K562 (cell line): ENCODE data around the gene CCDC88C. TPM values are rescaled to one million over a fixed set of nuclear protein-coding genes. Genes with fewer than 3 reads are reported as not detected.
A peak's percentile ranks its signal among the peaks of the same experiment; 100 is the strongest.

ENCODE experiments used
- ATAC-seq: fragments of 200-7000 bp; cut with Tn5 transposase; 3 replicates; pipeline ENCODE4 v1.9.1; 2020; ENCODE audit warnings: moderate library complexity
- BruUV-seq: library from RNA; stranded (reverse); fragments of 400-500 nt; replicated peaks from 2 replicates; lab custom pipeline; 2021; lab: Mats Ljungman, UMichigan
- CTCF ChIA-PET: fragments of 300-600 bp; formaldehyde crosslinking; extraction: SDS; loops from one replicate; lab custom pipeline; 2021; ENCODE audit warnings: low intra/inter-chr PET ratio; lab: Yijun Ruan, JAX
- POLR2A ChIA-PET: fragments of 300-600, 350-650 bp; sonication (Branson Sonifier 250); formaldehyde crosslinking; extraction: SDS; loops from one replicate; lab custom pipeline; 2021; ENCODE audit warnings: antibody characterized with exemption, inconsistent platforms; lab: Yijun Ruan, JAX
- DNase-seq, 4 experiments: peaks; one replicate each; pipeline versions ENCODE4 v3.0.0 to v3.0.0-alpha.2; 2011 to 2018; ENCODE audit warnings: low spot score in 3 of 4, mixed read lengths in 3 of 4; ENCODE audit errors: extremely low read depth in 1 of 4
- FAIRE-seq: peaks from 2 replicates; lab custom pipeline; 2011; peaks lifted over from hg19 to GRCh38; lab: Jason Lieb, UNC
- H2AFZ ChIP-seq: 2 replicates; pipeline ENCODE4 v1.6.0; 2011; ENCODE audit warnings: low read depth, low read length, control low read depth, inconsistent platforms
- H3K27ac ChIP-seq: fragments of 200-600 bp; 3 replicates; pipeline ENCODE4 v1.8.0; 2011; ENCODE audit warnings: low read depth, mild to moderate bottlenecking, control low read depth, inconsistent platforms, low read length, moderate library complexity, mixed read lengths; ENCODE audit errors: extremely low read depth
- H3K27me3 ChIP-seq, 2 experiments: fragments of 300-600 bp in 1 of 2; 2 replicates in 1 of 2; 3 replicates in 1 of 2; pipeline versions ENCODE4 v1.6.0 to v1.8.0; 2011; ENCODE audit warnings: inconsistent platforms in 2 of 2, low read length in 2 of 2, mild to moderate bottlenecking in 1 of 2, mixed read lengths in 1 of 2, moderate library complexity in 1 of 2; ENCODE audit not compliant: control insufficient read depth in 2 of 2, insufficient read depth in 2 of 2
- H3K36me3 ChIP-seq: fragments of 300-600 bp; 3 replicates; pipeline ENCODE4 v1.8.0; 2011; ENCODE audit warnings: mild to moderate bottlenecking, low read length, inconsistent platforms; ENCODE audit not compliant: control insufficient read depth, insufficient read depth
- H3K4me1 ChIP-seq, 2 experiments: fragments of 200-600 bp in 1 of 2; replicated peaks in 1 of 2; 2 replicates in 1 of 2; 3 replicates in 1 of 2; pipeline versions ENCODE4 v1.5.1 to v1.8.0; 2011; ENCODE audit warnings: inconsistent platforms in 2 of 2, low read length in 2 of 2, mild to moderate bottlenecking in 1 of 2, mixed read lengths in 1 of 2, moderate library complexity in 1 of 2; ENCODE audit not compliant: control insufficient read depth in 2 of 2, insufficient read depth in 2 of 2
- H3K4me2 ChIP-seq: 2 replicates; pipeline ENCODE4 v1.6.1; 2011; ENCODE audit warnings: low read length, control low read depth, inconsistent platforms, mixed read lengths; ENCODE audit not compliant: insufficient read depth
- H3K4me3 ChIP-seq: fragments of 200-600 bp; sonication (generic), shearing (Covaris generic); 2 replicates; pipeline ENCODE4 v1.5.1; 2016; ENCODE audit warnings: control low read depth, inconsistent platforms
- H3K79me2 ChIP-seq: fragments of 200-600 bp; 3 replicates; pipeline ENCODE4 v1.8.0; 2011; ENCODE audit warnings: low read length, inconsistent platforms; ENCODE audit not compliant: control insufficient read depth, insufficient read depth
- H3K9ac ChIP-seq, 2 experiments: 2 replicates each; pipeline versions ENCODE4 v1.6.0 to v1.6.1; 2011; ENCODE audit warnings: low read depth in 2 of 2, low read length in 2 of 2, control low read depth in 1 of 2, inconsistent platforms in 1 of 2, mild to moderate bottlenecking in 1 of 2, mixed read lengths in 1 of 2; ENCODE audit not compliant: insufficient read depth in 1 of 2
- H3K9me1 ChIP-seq: one replicate; pipeline ENCODE4 v1.6.0; 2011; ENCODE audit warnings: inconsistent platforms, mild to moderate bottlenecking, low read length, moderate library complexity; ENCODE audit not compliant: control insufficient read depth, insufficient read depth
- H3K9me3 ChIP-seq: replicated peaks from 2 replicates; pipeline ENCODE4 v1.5.1; 2011; ENCODE audit warnings: low read depth, low read length, inconsistent platforms; ENCODE audit not compliant: control insufficient read depth, insufficient read depth
- H4K20me1 ChIP-seq: replicated peaks from 2 replicates; pipeline ENCODE4 v1.6.1; 2011; ENCODE audit warnings: low read length, inconsistent platforms, mixed read lengths; ENCODE audit not compliant: control insufficient read depth, insufficient read depth
- CHD2 ChIP-seq: IDR thresholded peaks from 2 replicates; pipeline ENCODE4 v1.6.1; 2011; ENCODE audit warnings: low read depth, low read length
- FOXJ2 ChIP-seq: fragments of 200-800 bp; sonication (Bioruptor generic); IDR thresholded peaks from 2 replicates; pipeline ENCODE4 v1.6.1; 2016; ENCODE audit warnings: missing genetic modification characterization, missing compliant biosample characterization
- POLR2G ChIP-seq: fragments of 200-400 bp; formaldehyde crosslinking; IDR thresholded peaks from 2 replicates; pipeline ENCODE4 v1.6.1; 2017; ENCODE audit warnings: low read depth, mild to moderate bottlenecking, antibody characterized with exemption, low read length, moderate library complexity
- ZBTB33 ChIP-seq: sonication (generic); formaldehyde crosslinking; IDR thresholded peaks from 2 replicates; pipeline ENCODE4 v1.8.1; 2023; ENCODE audit warnings: mild to moderate bottlenecking, missing genetic modification reagents
- ZNF408 ChIP-seq: fragments of 250-450 bp; sonication (Bioruptor Pico); IDR thresholded peaks from 2 replicates; pipeline ENCODE4 v1.4.0; 2020; ENCODE audit warnings: low read depth, mild to moderate bottlenecking, moderate library complexity
- ZZZ3 ChIP-seq: fragments of 450-650 bp; IDR thresholded peaks from 2 replicates; pipeline ENCODE4 v1.6.1; 2016; ENCODE audit warnings: antibody characterized with exemption, mild to moderate bottlenecking, moderate library complexity
- WGBS: fragments of 100-300 bp; shearing (Covaris generic); methylation state at CpG from one replicate; pipeline ENCODE4 v1.1.6; 2016; ENCODE audit warnings: low coverage, mixed read lengths; ENCODE audit not compliant: insufficient coverage; ENCODE audit errors: missing lambda C conversion rate; 5-methylcytosine and 5-hydroxymethylcytosine counted together
- in situ Hi-C: fragments of 300-500 bp; cut with MboI; formaldehyde crosslinking; loops from 4 replicates; pipeline ENCODE4 v1.15.0; 2018; ENCODE audit warnings: inconsistent platforms, mixed read lengths
- intact Hi-C: fragments of 100-400 bp; cut with micrococcal nuclease; formaldehyde crosslinking; loops from 2 replicates; pipeline ENCODE4 v1.14.2; 2022
- polyA plus RNA-seq, 8 experiments: library from polyadenylated mRNA; depleted of rRNA in 4 of 8; stranded (reverse) in 5 of 8; unstranded in 3 of 8; fragments of >200 nt; fragmentation: Nextera tagmentation in 2 of 8; fragmentation: Illumina TruSeq in 1 of 8; extraction: Ambion mirVana in 2 of 8; extraction: Trizol in 1 of 8; gene quantifications; 2 replicates each; pipeline versions ENCODE4 v1.2.1 to v1.2.3, GENCODE V29; 2011 to 2014; ENCODE audit warnings: inconsistent platforms in 1 of 8, missing spikeins in 1 of 8
- total RNA-seq, 7 experiments: library from RNA; depleted of rRNA in 6 of 7; stranded (reverse); fragments of >200 nt in 6 of 7; fragmentation: Illumina TruSeq in 2 of 7; extraction: Trizol in 2 of 7; gene quantifications; 2 replicates each; pipeline versions ENCODE4 v1.2.1 to v1.2.3, GENCODE V29; 2011 to 2021; ENCODE audit warnings: low replicate concordance in 1 of 7

The CCDC88C gene
- total and polyA plus RNA-seq, 9 of the 15 experiments (the other 6 are each of a cell fraction or from before 2014, with no cell fraction given): 0.62 to 22.5 (median 10.7) TPM

- TF ChIP-seq ZZZ3: no peak
- 0 out of 2 replicates have a peak, but pooled peaks have one; percentile 33 for TF ChIP-seq ZBTB33 (CRISPR knock-in tag)
- no peak for TF ChIP-seq FOXJ2
- 0 out of 2 replicates have a peak, but pooled peaks have one; percentile 1 for TF ChIP-seq POLR2G
- no peak for TF ChIP-seq ZNF408 (CRISPR knock-in tag)
- no peak for TF ChIP-seq CHD2
- TF ChIP-seq, all 486 proteins: peak for 2
- intact Hi-C loops: no loop called here
- H3K4me3 ChIP-seq: no peak overlapping the region
- no peak for FAIRE-seq
- no peak overlapping the region for H3K27ac ChIP-seq
- no peaks in the 10 kb centered on the region for H3K9me1 ChIP-seq
- POLR2A ChIA-PET: no interaction called here
- CTCF ChIA-PET: no interaction called here
- 92% methylated on average over 29 of the region's 63 CpGs for WGBS
- no peak overlapping the region for H2AFZ ChIP-seq
- H3K9ac ChIP-seq: no peak overlapping the region; a peak in 1 of 4 replicates
- H3K36me3 ChIP-seq: no peaks in the 10 kb centered on the region
- H3K4me1 ChIP-seq: peaks cover 0 to 3% of the 10 kb centered on the region in 2 experiments; a peak in 4 of 5 replicates
- H3K9me3 ChIP-seq: no peaks in the 10 kb centered on the region
- no peak for ATAC-seq
- in situ Hi-C loops: no loop called here
- no TSS peak for BruUV-seq
- no peak overlapping the region for H3K4me2 ChIP-seq
- H4K20me1 ChIP-seq: no peaks in the 10 kb centered on the region
- no peaks in the 10 kb centered on the region for H3K79me2 ChIP-seq
- DNase-seq: no peak
- H3K27me3 ChIP-seq: no peaks in the 10 kb centered on the region
These were observed 183.5 kb downstream of the CCDC88C start for GRCh38 chr14:91233936-91234790.
